ENCODE results near the gene TTC28.

The TTC28 gene

GRCh38 chr22:28250036-28250695 lies 429.5 kb downstream of the TTC28 start:
- no peaks in the 10 kb centered on the region for H3F3A ChIP-seq (ENCODE audit: insufficient read depth)
- no peak overlapping the region for H3K9ac ChIP-seq (ENCODE audit: low read length)
- H2AFZ ChIP-seq (ENCODE audit: low read depth, low read length, severe bottlenecking), result no peak overlapping the region
- no peak overlapping the region for H3K4me2 ChIP-seq (ENCODE audit: low read depth, low read length, poor library complexity, severe bottlenecking)
- no peak overlapping the region for H3K4me3 ChIP-seq (ENCODE audit: insufficient read depth, low read length, poor library complexity, severe bottlenecking)
- no peaks in the 10 kb centered on the region for H3K9me3 ChIP-seq (ENCODE audit: insufficient read depth, low read length)
- H3K27me3 ChIP-seq (ENCODE audit: low read length), result no peaks in the 10 kb centered on the region
- no peaks in the 10 kb centered on the region for H4K20me1 ChIP-seq (ENCODE audit: low read depth, low read length)
- no peaks in the 10 kb centered on the region for H3K9me2 ChIP-seq (replicated peaks; ENCODE audit: insufficient read depth, low read length)
- no peak for TF ChIP-seq EZH2phosphoT487 (conservative IDR thresholded peaks at IDR 0.05; ENCODE audit: low read length)
- no peak for TF ChIP-seq CTCF (IDR thresholded peaks at IDR 0.05; ENCODE audit: insufficient read depth, low read length, poor library complexity, severe bottlenecking)
- no peak overlapping the region for H3K27ac ChIP-seq (ENCODE audit: low read depth, low read length)
- H3K36me3 ChIP-seq (ENCODE audit: low read length), result no peaks in the 10 kb centered on the region
- no peaks in the 10 kb centered on the region for H3K79me2 ChIP-seq (ENCODE audit: insufficient read depth, low read length)

GRCh38 chr22:28249402-28249801 lies 430.2 kb downstream of the TTC28 start:
- Histone ChIP-seq H3K4me2 (ENCODE audit: low read depth, low read length, poor library complexity, severe bottlenecking) (no peak overlapping the region), H2AFZ (ENCODE audit: low read depth, low read length, severe bottlenecking) (no peak overlapping the region), H3K9me2 (replicated peaks; ENCODE audit: insufficient read depth, low read length) (no peaks in the 10 kb centered on the region), H3K27me3 (ENCODE audit: low read length) (no peaks in the 10 kb centered on the region), H3K27ac (ENCODE audit: low read depth, low read length) (no peak overlapping the region), H3K36me3 (ENCODE audit: low read length) (no peaks in the 10 kb centered on the region), H3K4me3 (ENCODE audit: insufficient read depth, low read length, poor library complexity, severe bottlenecking) (no peak overlapping the region), H3K9ac (ENCODE audit: low read length) (no peak overlapping the region), H3K79me2 (ENCODE audit: insufficient read depth, low read length) (no peaks in the 10 kb centered on the region), H4K20me1 (ENCODE audit: low read depth, low read length) (no peaks in the 10 kb centered on the region), H3F3A (ENCODE audit: insufficient read depth) (no peaks in the 10 kb centered on the region), H3K9me3 (ENCODE audit: insufficient read depth, low read length) (no peaks in the 10 kb centered on the region)
- TF ChIP-seq CTCF (IDR thresholded peaks at IDR 0.05; ENCODE audit: insufficient read depth, low read length, poor library complexity, severe bottlenecking) (no peak), EZH2phosphoT487 (conservative IDR thresholded peaks at IDR 0.05; ENCODE audit: low read length) (no peak)

GRCh38 chr22:28247667-28248363 lies 431.8 kb downstream of the TTC28 start:
- H3K27ac ChIP-seq (ENCODE audit: low read depth, low read length), result no peak overlapping the region
- H3K4me2 ChIP-seq (ENCODE audit: low read depth, low read length, poor library complexity, severe bottlenecking), result no peak overlapping the region
- H3K9me3 ChIP-seq (ENCODE audit: insufficient read depth, low read length), result no peaks in the 10 kb centered on the region
- H2AFZ ChIP-seq (ENCODE audit: low read depth, low read length, severe bottlenecking), result no peak overlapping the region
- no peaks in the 10 kb centered on the region for H3K79me2 ChIP-seq (ENCODE audit: insufficient read depth, low read length)
- no peaks in the 10 kb centered on the region for H3K27me3 ChIP-seq (ENCODE audit: low read length)
- no peaks in the 10 kb centered on the region for H3K9me2 ChIP-seq (replicated peaks; ENCODE audit: insufficient read depth, low read length)
- no peak overlapping the region for H3K9ac ChIP-seq (ENCODE audit: low read length)
- H3K36me3 ChIP-seq (ENCODE audit: low read length), result no peaks in the 10 kb centered on the region
- no peak for TF ChIP-seq EZH2phosphoT487 (conservative IDR thresholded peaks at IDR 0.05; ENCODE audit: low read length)
- no peak for TF ChIP-seq CTCF (IDR thresholded peaks at IDR 0.05; ENCODE audit: insufficient read depth, low read length, poor library complexity, severe bottlenecking)
- no peaks in the 10 kb centered on the region for H3F3A ChIP-seq (ENCODE audit: insufficient read depth)
- H4K20me1 ChIP-seq (ENCODE audit: low read depth, low read length), result no peaks in the 10 kb centered on the region
- no peak overlapping the region for H3K4me3 ChIP-seq (ENCODE audit: insufficient read depth, low read length, poor library complexity, severe bottlenecking)

Data from SU-DHL-6 (cell line).